ENCODE data around the gene RAPGEF1.
"Not testable (repeated sequence)": the region's sequence is repeated elsewhere in the genome, so short reads cannot be mapped to it uniquely, and the experiment has no call there.

The RAPGEF1 gene

GRCh38 chr9:131578021-131578420, 161.9 kb downstream of the RAPGEF1 start:
- no peak for DNase-seq

GRCh38 chr9:131577005-131578000, 162.6 kb downstream of the RAPGEF1 start:
- DNase-seq: no peak

GRCh38 chr9:131575946-131576853, 163.7 kb downstream of the RAPGEF1 start:
- DNase-seq: no peak

GRCh38 chr9:131574730-131575640, 164.9 kb downstream of the RAPGEF1 start:
- DNase-seq: no peak

- DNase-seq: no peak
Observed at GRCh38 chr9:131567910-131568309, 172.0 kb downstream of the RAPGEF1 start.

GRCh38 chr9:131566158-131566557, 173.7 kb downstream of the RAPGEF1 start:
- no peak for DNase-seq

GRCh38 chr9:131565369-131565768, 174.5 kb downstream of the RAPGEF1 start:
- no peak for DNase-seq

- DNase-seq: no peak
Observed at GRCh38 chr9:131562032-131562959, 177.6 kb downstream of the RAPGEF1 start.

- DNase-seq: no peak
Observed at GRCh38 chr9:131559421-131560000, 180.4 kb downstream of the RAPGEF1 start.

GRCh38 chr9:131557855-131558548, 181.9 kb downstream of the RAPGEF1 start:
- no peak for DNase-seq

GRCh38 chr9:131555841-131556673, 183.8 kb downstream of the RAPGEF1 start:
- DNase-seq: no peak

GRCh38 chr9:131554843-131555351, 185.0 kb downstream of the RAPGEF1 start:
- no peak for DNase-seq

GRCh38 chr9:131554087-131554842, 185.6 kb downstream of the RAPGEF1 start:
- DNase-seq: no peak

- no peak for DNase-seq
Observed at GRCh38 chr9:131552030-131552429, 187.8 kb downstream of the RAPGEF1 start.

GRCh38 chr9:131550465-131550864, 189.4 kb downstream of the RAPGEF1 start:
- DNase-seq: not testable (repeated sequence)

- DNase-seq: not testable (repeated sequence)
Observed at GRCh38 chr9:131549186-131549585, 190.7 kb downstream of the RAPGEF1 start.

- DNase-seq: no peak
Observed at GRCh38 chr9:131546336-131547084, 193.4 kb downstream of the RAPGEF1 start.

Data from effector CD4-positive, alpha-beta T cell (primary cell).